Activated CD4-positive, alpha-beta T cell treated with anti-CD3 and anti-CD28 coated beads, Interleukin-10, Interleukin-2, amounts not matched to agents 100 ng/mL and 50 ng/mL, durations not matched to agents 16 hours and 8 hours (primary cell): Measurements from ENCODE around the gene SIM2.
"Not testable (repeated sequence)": the region's sequence is repeated elsewhere in the genome, so short reads cannot be mapped to it uniquely, and the experiment has no call there.

Experiments used
- DNase-seq: peaks from one replicate; pipeline ENCODE4 v3.0.0-alpha.2; 2020

Gene SIM2

GRCh38 chr21:36698981-36699545 is at the start of gene SIM2:
Gene SIM2 (plus strand): TSS chr21:36699115. CDS start chr21:36699747, 632 bp downstream.
- DNase-seq, result no peak

- DNase-seq, result no peak
Measured at GRCh38 chr21:36654324-36654723, 44.6 kb upstream of the SIM2 start.

- no peak for DNase-seq
Measured at GRCh38 chr21:36654796-36655325, 44.1 kb upstream of the SIM2 start.

- DNase-seq, result no peak
Measured at GRCh38 chr21:36656138-36656537, 42.8 kb upstream of the SIM2 start.

- DNase-seq, result not testable (repeated sequence)
Measured at GRCh38 chr21:36657290-36657689, 41.6 kb upstream of the SIM2 start.

- DNase-seq, result no peak
Measured at GRCh38 chr21:36657999-36658398, 40.9 kb upstream of the SIM2 start.

- DNase-seq, result no peak
Measured at GRCh38 chr21:36658926-36659325, 40.0 kb upstream of the SIM2 start.

- no peak for DNase-seq
Measured at GRCh38 chr21:36661511-36662309, 37.2 kb upstream of the SIM2 start.

GRCh38 chr21:36663033-36663855 is 35.7 kb upstream of the SIM2 start:
- DNase-seq, result no peak

GRCh38 chr21:36664662-36664990 is 34.3 kb upstream of the SIM2 start:
- no peak for DNase-seq

GRCh38 chr21:36665806-36666205 is 33.1 kb upstream of the SIM2 start:
- no peak for DNase-seq

- no peak for DNase-seq
Measured at GRCh38 chr21:36668713-36669112, 30.2 kb upstream of the SIM2 start.

- no peak for DNase-seq
Measured at GRCh38 chr21:36671836-36672235, 27.1 kb upstream of the SIM2 start.

GRCh38 chr21:36672296-36672695 is 26.6 kb upstream of the SIM2 start:
- not testable (repeated sequence) for DNase-seq

GRCh38 chr21:36672737-36673136 is 26.2 kb upstream of the SIM2 start:
- DNase-seq, result no peak

GRCh38 chr21:36676039-36676950 is 22.6 kb upstream of the SIM2 start:
- DNase-seq, result no peak

- no peak for DNase-seq
Measured at GRCh38 chr21:36677443-36677842, 21.5 kb upstream of the SIM2 start.

GRCh38 chr21:36678538-36678937 is 20.4 kb upstream of the SIM2 start:
- DNase-seq, result no peak

- DNase-seq, result no peak
Measured at GRCh38 chr21:36681117-36681631, 17.7 kb upstream of the SIM2 start.

GRCh38 chr21:36684957-36685714 is 13.8 kb upstream of the SIM2 start:
- no peak for DNase-seq

- no peak for DNase-seq
Measured at GRCh38 chr21:36686955-36687354, 12.0 kb upstream of the SIM2 start.

GRCh38 chr21:36688324-36688723 is 10.6 kb upstream of the SIM2 start:
- DNase-seq, result no peak
